Measurements from ENCODE around the gene ASIC2. TPM values are rescaled to one million over a fixed set of nuclear protein-coding genes. Genes with fewer than 3 reads are reported as not detected.

The ASIC2 gene
- total RNA-seq, 2 experiments from 2014 or later, result not detected

DNA sequence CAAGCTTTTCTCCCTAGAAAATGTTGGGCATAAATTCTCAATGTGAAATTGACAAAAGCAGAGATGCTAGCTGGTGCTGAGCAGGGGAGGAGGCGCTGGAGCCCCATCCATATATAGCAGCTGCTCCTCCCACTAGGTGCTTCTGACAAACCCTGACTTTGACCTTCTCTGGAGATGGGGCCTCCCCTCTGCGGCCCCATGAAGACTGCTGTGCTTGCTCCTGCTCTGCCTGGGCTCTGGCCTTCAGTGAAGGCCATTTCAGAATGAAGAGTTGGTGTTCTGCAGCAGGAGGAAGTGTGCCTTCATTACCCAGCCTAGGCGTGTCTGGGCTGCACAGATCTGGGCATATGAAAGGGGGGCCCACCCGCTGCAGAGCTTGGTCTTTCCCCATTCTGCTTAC is 29.7 kb downstream of the ASIC2 start:
- Mint-ChIP-seq H3K4me1 (ENCODE audit: low read depth) (no peaks in the 10 kb centered on the region), H3K4me3 (no peak overlapping the region), H3K9me3 (ENCODE audit: insufficient read depth) (no peaks in the 10 kb centered on the region), H3K36me3 (ENCODE audit: low read depth) (no peaks in the 10 kb centered on the region), H3K27ac (no peak overlapping the region), H3K27me3 (ENCODE audit: low read depth) (peaks cover 3% of the 10 kb centered on the region)
- no peak for ATAC-seq
- CTCF ChIA-PET, result no interaction called here
- no peak for DNase-seq
- POLR2A ChIA-PET, result no interaction called here

DNA sequence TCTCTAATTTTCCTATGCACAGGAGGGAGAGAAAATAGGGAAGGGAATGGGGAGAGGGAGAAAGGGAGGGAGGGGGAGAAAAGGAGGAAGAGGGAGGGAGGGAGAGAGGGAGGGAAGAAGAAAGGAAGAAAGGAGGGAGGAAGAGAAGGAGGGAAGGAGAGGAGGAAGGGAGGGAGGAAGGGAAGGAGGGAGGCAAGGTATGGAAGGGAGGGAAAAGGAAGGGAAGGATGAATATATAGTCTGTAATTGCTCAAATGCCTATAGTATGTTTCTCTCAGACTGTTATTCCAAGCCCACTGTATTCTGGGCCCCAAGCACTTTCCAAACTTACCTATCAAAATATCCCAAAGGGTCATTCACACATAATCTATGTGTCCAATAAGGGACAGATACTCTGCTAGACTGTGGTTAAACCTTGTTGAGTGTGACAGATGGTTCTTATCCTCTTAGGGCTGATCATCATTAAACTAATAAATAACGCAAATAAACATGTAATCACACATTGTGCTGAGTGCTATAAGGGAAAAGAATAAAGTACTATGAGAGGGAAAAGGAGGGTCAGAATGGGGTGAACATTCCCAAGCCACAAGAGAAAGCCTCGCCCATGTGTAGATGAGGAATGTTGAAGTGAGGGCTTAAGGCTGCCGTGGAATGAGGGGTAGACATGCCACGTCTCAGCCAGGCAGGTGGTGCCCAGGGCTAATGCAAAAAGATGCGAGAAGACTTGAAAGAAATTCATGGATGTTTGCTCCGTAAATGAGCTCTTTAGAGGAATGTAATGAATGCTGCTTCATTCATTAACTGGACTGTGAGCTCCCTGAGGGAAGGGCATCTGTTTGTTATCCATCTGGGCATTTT is 30.6 kb downstream of the ASIC2 start:
- no peaks in the 10 kb centered on the region for H3K4me1 Mint-ChIP-seq (ENCODE audit: low read depth)
- no peak for ATAC-seq
- no peaks in the 10 kb centered on the region for H3K9me3 Mint-ChIP-seq (ENCODE audit: insufficient read depth)
- H3K27me3 Mint-ChIP-seq (ENCODE audit: low read depth), result peaks cover 4% of the 10 kb centered on the region
- CTCF ChIA-PET, result no interaction called here
- H3K27ac Mint-ChIP-seq, result no peak overlapping the region
- H3K4me3 Mint-ChIP-seq, result no peak overlapping the region
- no peaks in the 10 kb centered on the region for H3K36me3 Mint-ChIP-seq (ENCODE audit: low read depth)
- DNase-seq, result no peak
- POLR2A ChIA-PET, result no interaction called here

DNA sequence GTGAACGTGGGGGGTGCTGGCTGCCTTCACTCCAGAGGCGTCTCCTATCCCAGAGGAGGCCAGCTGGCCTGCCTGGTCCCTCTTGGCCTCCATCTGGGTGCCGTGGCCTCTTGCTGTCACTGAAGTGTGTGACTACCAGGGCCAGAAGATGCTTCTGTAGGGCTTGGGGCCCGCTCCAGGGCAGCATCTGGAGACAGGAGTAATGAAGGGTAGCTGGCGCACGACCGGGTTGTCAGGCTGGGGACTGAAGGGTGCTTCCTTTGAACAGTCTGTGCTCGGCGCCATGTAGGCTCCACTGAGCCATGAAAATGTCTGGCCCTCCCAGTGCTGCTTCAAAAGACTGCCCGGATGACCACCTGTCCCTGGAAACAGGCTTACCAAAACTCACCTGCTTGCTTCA is 31.3 kb downstream of the ASIC2 start:
- ChIA-PET CTCF (no interaction called here), POLR2A (no interaction called here)
- peaks cover 4% of the 10 kb centered on the region for H3K27me3 Mint-ChIP-seq (ENCODE audit: low read depth)
- ATAC-seq, result no peak
- H3K4me3 Mint-ChIP-seq, result no peak overlapping the region
- H3K4me1 Mint-ChIP-seq (ENCODE audit: low read depth), result no peaks in the 10 kb centered on the region
- no peaks in the 10 kb centered on the region for H3K9me3 Mint-ChIP-seq (ENCODE audit: insufficient read depth)
- no peak for DNase-seq
- H3K36me3 Mint-ChIP-seq (ENCODE audit: low read depth), result no peaks in the 10 kb centered on the region
- no peak overlapping the region for H3K27ac Mint-ChIP-seq

DNA sequence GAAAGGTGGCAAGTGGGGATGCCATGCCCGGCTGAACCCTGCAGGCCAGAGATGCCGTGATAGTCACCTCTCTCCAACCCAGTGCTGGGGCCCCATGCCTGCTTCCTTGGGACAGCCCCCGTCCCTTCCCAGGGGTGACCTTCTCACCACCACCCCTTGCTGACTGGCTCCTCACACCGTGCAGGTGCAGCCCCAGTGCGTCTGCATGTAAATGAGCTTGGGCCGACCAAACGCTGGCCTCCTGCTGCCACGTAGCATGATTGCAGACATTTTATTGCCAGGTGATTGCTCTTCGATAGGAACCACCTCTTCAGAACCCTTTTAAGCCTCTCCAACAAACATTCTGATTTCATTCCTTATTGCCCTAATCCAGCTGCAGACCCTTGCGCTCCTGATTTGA is 32.5 kb downstream of the ASIC2 start:
- Mint-ChIP-seq H3K27me3 (ENCODE audit: low read depth) (peaks cover 2% of the 10 kb centered on the region), H3K4me3 (no peak overlapping the region), H3K27ac (no peak overlapping the region), H3K4me1 (ENCODE audit: low read depth) (no peaks in the 10 kb centered on the region), H3K9me3 (ENCODE audit: insufficient read depth) (no peaks in the 10 kb centered on the region), H3K36me3 (ENCODE audit: low read depth) (no peaks in the 10 kb centered on the region)
- DNase-seq (no peak), ATAC-seq (no peak)
- ChIA-PET POLR2A (no interaction called here), CTCF (no interaction called here)

DNA sequence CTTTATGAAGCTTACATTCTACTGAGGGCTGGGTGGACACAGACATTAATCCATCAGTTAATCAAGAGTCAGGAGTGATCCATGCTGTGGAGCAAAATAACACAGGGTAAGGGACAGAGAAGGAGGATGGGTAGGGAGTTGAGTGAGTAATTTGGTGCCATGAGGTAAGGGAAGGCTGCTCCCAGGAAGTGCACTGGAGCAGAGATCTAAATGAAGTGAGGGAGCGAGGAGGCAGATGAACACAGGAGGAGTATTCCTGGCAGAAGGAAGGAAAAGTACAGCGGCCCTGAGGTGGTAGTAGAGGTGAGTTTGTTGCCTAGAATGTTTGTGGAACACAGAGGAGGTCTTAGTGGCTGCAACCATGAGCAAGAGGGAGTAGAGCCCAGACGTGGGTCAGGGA is 34.8 kb downstream of the ASIC2 start:
- ChIA-PET CTCF (no interaction called here), POLR2A (no interaction called here)
- Mint-ChIP-seq H3K27ac (no peak overlapping the region), H3K4me1 (ENCODE audit: low read depth) (no peaks in the 10 kb centered on the region), H3K27me3 (ENCODE audit: low read depth) (peaks cover 2% of the 10 kb centered on the region), H3K9me3 (ENCODE audit: insufficient read depth) (no peaks in the 10 kb centered on the region), H3K4me3 (no peak overlapping the region), H3K36me3 (ENCODE audit: low read depth) (no peaks in the 10 kb centered on the region)
- no peak for ATAC-seq
- no peak for DNase-seq

DNA sequence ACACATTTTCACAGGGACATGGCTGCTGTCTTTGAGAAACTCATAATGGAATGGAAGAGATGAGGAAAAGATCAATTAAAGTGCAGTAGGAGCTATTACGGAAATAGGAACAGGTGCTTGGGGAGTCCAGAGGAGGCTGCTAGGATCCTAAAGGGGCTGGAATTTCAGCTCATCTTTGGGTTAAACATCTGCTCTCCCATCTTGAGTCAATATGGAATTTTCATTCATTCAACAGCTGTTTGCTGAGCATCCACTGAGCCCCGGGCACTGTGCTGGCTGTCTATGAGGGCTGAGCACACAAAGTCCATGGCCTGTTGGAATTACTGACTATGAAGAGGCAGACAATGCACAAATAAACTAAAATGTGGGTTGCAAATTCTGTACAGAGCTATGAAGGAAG is 47.9 kb downstream of the ASIC2 start:
- ChIA-PET POLR2A (no interaction called here), CTCF (no interaction called here)
- Mint-ChIP-seq H3K4me1 (ENCODE audit: low read depth) (no peaks in the 10 kb centered on the region), H3K36me3 (ENCODE audit: low read depth) (no peaks in the 10 kb centered on the region), H3K4me3 (no peak overlapping the region), H3K9me3 (ENCODE audit: insufficient read depth) (no peaks in the 10 kb centered on the region), H3K27ac (no peak overlapping the region), H3K27me3 (ENCODE audit: low read depth) (no peaks in the 10 kb centered on the region)
- no peak for ATAC-seq
- no peak for DNase-seq

DNA sequence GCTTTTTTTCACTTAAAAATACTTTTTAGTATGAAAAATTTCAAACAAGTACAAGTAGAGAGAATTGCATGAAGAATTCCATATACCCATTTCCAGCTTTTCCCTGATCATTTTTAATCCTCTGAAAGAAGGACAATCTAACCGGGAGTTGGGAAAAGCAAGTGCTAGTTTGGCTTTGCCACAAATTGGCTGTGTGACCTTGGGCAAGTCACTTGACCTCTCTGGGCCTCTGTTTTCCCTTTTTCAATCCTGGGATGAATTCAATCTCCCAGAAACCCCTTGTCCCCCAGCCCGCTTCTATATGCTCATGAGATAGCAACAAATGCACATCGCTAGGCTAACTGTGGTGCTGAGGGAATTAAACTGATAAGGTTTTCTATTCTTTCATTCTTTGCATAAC is 49.4 kb downstream of the ASIC2 start:
- CTCF ChIA-PET, result no interaction called here

DNA sequence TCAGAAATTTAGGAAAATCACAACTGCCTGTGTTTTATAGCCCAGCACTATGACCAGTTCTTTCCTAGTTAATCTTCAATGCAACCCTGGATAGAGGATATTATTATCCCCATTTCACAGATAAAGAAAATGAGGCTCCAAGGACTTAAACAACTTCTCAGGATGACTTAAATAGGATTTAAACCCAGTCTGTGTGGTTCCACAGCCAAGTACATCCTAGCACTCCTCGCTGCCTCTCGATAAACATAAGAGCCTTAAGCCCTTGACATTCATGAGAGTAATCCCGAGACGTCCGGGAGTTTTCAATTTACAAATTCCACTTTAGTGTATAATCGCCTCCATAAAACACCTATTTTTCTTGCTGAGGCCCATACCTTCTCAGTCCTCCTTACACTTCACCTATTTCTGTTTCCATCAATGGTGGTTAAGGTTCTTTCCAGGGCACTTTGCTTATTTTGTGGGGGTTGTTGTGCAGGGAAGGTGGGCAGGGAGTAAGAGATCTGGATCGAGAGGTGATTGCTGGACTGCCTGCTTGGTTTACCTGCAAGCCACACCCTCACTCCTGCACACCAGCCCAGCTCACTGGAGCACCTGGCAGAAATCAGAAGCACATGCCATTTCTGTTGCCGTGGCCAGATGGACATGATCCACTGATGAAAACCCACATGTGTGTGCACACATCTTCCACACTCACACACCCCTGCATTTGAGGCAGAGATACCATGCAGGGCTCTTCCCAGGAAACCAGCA is 50.5 kb downstream of the ASIC2 start:
- ATAC-seq (no peak), DNase-seq (no peak)
- Mint-ChIP-seq H3K27me3 (ENCODE audit: low read depth) (no peaks in the 10 kb centered on the region), H3K36me3 (ENCODE audit: low read depth) (no peaks in the 10 kb centered on the region), H3K27ac (no peak overlapping the region), H3K4me3 (no peak overlapping the region), H3K4me1 (ENCODE audit: low read depth) (no peaks in the 10 kb centered on the region), H3K9me3 (ENCODE audit: insufficient read depth) (no peaks in the 10 kb centered on the region)
- CTCF ChIA-PET, result no interaction called here
- POLR2A ChIA-PET, result no interaction called here

More for the DNA sequence above, 49.4 kb downstream of the ASIC2 start:
- DNase-seq, result no peak
- Mint-ChIP-seq H3K9me3 (ENCODE audit: insufficient read depth) (no peaks in the 10 kb centered on the region), H3K4me1 (ENCODE audit: low read depth) (no peaks in the 10 kb centered on the region), H3K4me3 (no peak overlapping the region), H3K27ac (no peak overlapping the region), H3K27me3 (ENCODE audit: low read depth) (no peaks in the 10 kb centered on the region), H3K36me3 (ENCODE audit: low read depth) (no peaks in the 10 kb centered on the region)
- POLR2A ChIA-PET, result interaction anchor here (0.6 kb wide), 1 partner anchor 744 kb away, joined by 3 read pairs; no protein-coding TSS in a partner anchor
- no peak for ATAC-seq

DNA sequence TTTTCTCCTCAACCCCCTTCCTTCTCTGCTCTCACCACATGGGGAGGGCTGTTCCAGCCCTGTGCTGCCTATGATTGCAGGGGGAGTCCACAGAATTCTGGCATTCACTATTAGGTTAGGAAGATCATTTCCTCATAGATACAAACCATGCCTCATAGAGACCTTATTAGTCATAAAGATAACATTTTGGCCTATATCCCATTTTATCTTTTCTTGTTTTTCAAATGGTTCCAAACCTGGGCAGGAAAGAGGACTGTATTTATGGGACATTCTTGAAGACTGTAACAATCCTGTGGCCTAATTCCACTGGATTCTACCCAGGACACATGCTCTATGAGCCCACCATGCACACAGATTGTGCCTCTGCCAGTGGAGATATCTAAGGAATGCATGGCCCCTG is 51.7 kb downstream of the ASIC2 start:
- Mint-ChIP-seq H3K27ac (no peak overlapping the region), H3K4me3 (no peak overlapping the region), H3K9me3 (ENCODE audit: insufficient read depth) (no peaks in the 10 kb centered on the region), H3K36me3 (ENCODE audit: low read depth) (no peaks in the 10 kb centered on the region), H3K4me1 (ENCODE audit: low read depth) (no peaks in the 10 kb centered on the region), H3K27me3 (ENCODE audit: low read depth) (no peaks in the 10 kb centered on the region)
- DNase-seq, result no peak
- POLR2A ChIA-PET, result no interaction called here
- CTCF ChIA-PET, result no interaction called here
- ATAC-seq, result no peak

DNA sequence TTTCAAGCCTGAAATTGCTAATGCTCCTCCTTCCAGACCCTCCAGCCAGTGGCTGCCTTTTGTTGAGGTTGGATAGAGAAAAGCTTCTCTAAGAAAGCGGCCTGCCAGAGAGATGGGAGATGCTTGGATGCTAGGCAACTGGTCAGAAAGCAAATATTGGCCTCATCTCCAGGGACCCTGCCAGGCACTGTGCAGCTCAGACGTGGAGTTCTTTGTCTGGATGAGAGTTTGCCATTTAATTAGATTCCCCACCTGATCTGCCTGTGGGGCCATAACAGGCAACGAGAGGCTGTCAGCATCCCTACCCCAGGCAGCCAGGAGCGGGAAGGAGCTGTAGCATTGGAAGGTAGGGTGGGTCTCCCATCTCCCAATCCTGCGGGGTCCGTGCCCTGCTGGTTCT is 52.7 kb downstream of the ASIC2 start:
- no peak for DNase-seq
- no peaks in the 10 kb centered on the region for H3K36me3 Mint-ChIP-seq (ENCODE audit: low read depth)
- ATAC-seq, result no peak
- no peak overlapping the region for H3K27ac Mint-ChIP-seq
- H3K4me1 Mint-ChIP-seq (ENCODE audit: low read depth), result no peaks in the 10 kb centered on the region
- H3K9me3 Mint-ChIP-seq (ENCODE audit: insufficient read depth), result no peaks in the 10 kb centered on the region
- CTCF ChIA-PET, result no interaction called here
- no peaks in the 10 kb centered on the region for H3K27me3 Mint-ChIP-seq (ENCODE audit: low read depth)
- POLR2A ChIA-PET, result no interaction called here
- no peak overlapping the region for H3K4me3 Mint-ChIP-seq

DNA sequence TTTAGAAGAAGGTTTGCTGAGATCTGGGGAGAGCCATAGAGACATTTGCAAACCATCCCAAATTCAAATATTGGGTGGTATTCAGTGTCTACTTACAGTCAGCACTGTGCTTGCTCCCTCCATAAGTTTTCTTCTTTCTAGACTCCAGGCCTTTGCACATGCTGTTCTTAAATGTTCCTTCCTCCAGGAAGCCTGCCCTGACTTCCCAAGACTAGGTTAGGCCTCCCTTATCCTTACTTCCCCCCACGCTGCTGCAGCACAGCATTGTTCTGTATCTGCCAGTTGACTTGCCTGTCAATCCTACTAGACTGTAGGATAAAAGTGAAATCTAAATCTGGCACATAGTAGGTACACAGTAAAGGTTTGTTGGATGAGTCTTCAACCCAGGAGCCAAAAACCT is 53.4 kb downstream of the ASIC2 start:
- POLR2A ChIA-PET, result no interaction called here
- ATAC-seq, result no peak
- CTCF ChIA-PET, result no interaction called here
- no peaks in the 10 kb centered on the region for H3K27me3 Mint-ChIP-seq (ENCODE audit: low read depth)
- H3K4me3 Mint-ChIP-seq, result no peak overlapping the region
- H3K27ac Mint-ChIP-seq, result no peak overlapping the region
- H3K36me3 Mint-ChIP-seq (ENCODE audit: low read depth), result no peaks in the 10 kb centered on the region
- DNase-seq, result no peak
- H3K4me1 Mint-ChIP-seq (ENCODE audit: low read depth), result no peaks in the 10 kb centered on the region
- H3K9me3 Mint-ChIP-seq (ENCODE audit: insufficient read depth), result no peaks in the 10 kb centered on the region

DNA sequence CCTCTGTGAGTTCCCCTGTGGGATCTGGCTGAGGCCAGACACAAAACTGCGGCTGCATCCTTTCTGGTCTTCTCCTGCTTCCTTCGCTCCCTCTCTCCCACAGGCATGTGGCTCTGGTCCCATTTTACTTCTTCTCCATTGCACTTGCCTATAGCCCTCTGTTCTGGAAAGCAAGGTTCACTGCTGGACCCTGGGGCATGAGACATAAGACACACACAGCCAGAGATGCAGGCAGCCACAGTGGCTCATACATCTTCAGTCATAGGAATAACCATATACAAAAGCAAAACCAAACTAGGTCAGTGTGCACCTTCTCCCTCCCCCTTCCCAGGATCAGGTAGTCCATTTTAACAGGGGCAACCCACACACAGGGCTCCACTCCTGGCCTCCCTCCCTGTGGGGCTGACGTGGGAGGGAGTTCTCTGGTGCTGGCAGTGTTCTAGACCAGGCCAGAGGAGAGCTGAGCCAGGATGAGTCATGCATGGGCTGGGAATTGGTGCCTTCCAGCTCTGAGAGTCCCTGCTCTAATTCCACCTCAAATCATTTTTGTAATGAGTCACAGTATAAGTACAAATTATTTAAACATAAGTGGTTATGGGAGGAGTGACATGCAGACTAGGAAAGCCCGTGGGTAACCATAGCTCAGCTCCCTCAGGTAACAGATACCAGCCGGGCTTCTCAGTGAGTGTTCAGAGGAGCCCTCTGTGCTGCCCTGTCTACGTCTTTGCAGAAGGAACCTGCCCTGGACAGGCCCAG is 58.0 kb downstream of the ASIC2 start:
- POLR2A ChIA-PET, result no interaction called here
- ATAC-seq (no peak), DNase-seq (no peak)
- no peaks in the 10 kb centered on the region for H3K4me1 Mint-ChIP-seq (ENCODE audit: low read depth)
- H3K36me3 Mint-ChIP-seq (ENCODE audit: low read depth), result no peaks in the 10 kb centered on the region
- H3K4me3 Mint-ChIP-seq, result no peak overlapping the region
- no peaks in the 10 kb centered on the region for H3K27me3 Mint-ChIP-seq (ENCODE audit: low read depth)
- CTCF ChIA-PET, result no interaction called here
- no peak overlapping the region for H3K27ac Mint-ChIP-seq
- no peaks in the 10 kb centered on the region for H3K9me3 Mint-ChIP-seq (ENCODE audit: insufficient read depth)

Data from activated CD8-positive, alpha-beta T cell treated with anti-CD3 and anti-CD28 coated beads, Interleukin-2, amount 10 ng/mL, durations not matched to agents 7 days and 5 days (primary cell).